ENCODE results near the gene EZH2. TPM values are rescaled to one million over a fixed set of nuclear protein-coding genes. Genes with fewer than 3 reads are reported as not detected.

Gene EZH2
- total and polyA plus RNA-seq, 4 donors, result 0.75 to 4.1 (median 1.3) TPM

DNA sequence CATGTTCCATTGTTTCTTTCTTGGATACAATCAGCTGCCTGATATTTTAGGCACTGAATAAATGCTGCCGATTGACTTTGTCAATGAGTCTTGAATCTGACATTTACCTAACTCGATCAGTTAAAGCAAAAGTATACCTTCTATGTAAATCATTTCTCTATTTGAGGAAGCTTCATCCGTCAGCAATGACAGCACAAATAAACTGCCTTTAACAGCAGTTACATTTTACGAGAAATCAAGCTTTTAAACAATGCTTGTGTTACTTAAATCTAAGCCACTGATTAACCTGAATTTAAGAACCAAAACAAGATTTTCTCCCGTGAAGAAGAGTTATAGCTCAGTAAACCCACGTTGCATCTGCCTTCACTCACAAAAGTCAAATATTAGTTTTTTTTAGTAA is 114.1 kb downstream of the EZH2 start:
- intact Hi-C loops (cut with DNase I), result no loop called here
- Histone ChIP-seq H3K4me3 (ENCODE audit: low read length in 2 of 2) (no peak overlapping the region), H3K4me1 (ENCODE audit: control insufficient read depth in 1 of 2, insufficient read depth in 2 of 2, low read length in 2 of 2) (no peaks in the 10 kb centered on the region), H3K9me3 (ENCODE audit: control insufficient read depth, low read length) (no peaks in the 10 kb centered on the region), H3K27ac (ENCODE audit: low read depth in 1 of 2, low read length in 2 of 2) (no peak overlapping the region), H3K27me3 (ENCODE audit: control insufficient read depth in 1 of 2, insufficient read depth in 2 of 2, low read length in 1 of 2) (no peaks in the 10 kb centered on the region), H3K36me3 (ENCODE audit: control insufficient read depth in 1 of 2, insufficient read depth in 2 of 2, low read length in 1 of 2) (peaks cover 5% of the 10 kb centered on the region in 2 donors)
- DNase-seq (no peak), ATAC-seq (ENCODE audit: low FRiP score) (no peak)
- WGBS, 2 donors, result 82 to 84% methylated on average over 6 of the region's 6 CpGs

DNA sequence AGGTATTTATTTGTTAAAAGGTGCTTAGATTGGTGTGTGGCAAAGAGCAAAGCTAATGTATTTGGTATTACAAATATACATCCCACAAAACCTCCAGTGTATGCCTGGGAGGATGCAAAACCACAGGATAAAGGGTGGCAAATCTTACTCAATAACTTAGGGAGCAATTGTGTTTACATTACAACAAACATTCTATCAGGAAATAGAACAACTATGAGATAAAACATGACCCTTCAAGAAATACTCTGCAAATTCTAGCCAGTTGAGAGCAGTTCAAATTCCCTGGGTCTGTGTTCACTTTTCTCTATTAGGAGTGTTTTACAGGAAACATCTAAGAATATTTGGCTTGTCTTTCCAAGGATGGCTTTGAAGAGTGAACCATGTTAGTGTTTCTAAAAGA is 120.5 kb downstream of the EZH2 start:
- DNase-seq (no peak), ATAC-seq (ENCODE audit: low FRiP score) (no peak)
- no peaks in the 10 kb centered on the region for H3K4me1 ChIP-seq (ENCODE audit: control insufficient read depth in 1 of 2, insufficient read depth in 2 of 2, low read length in 2 of 2)
- intact Hi-C loops (cut with DNase I), result no loop called here
- no peaks in the 10 kb centered on the region for H3K9me3 ChIP-seq (ENCODE audit: control insufficient read depth, low read length)
- H3K36me3 ChIP-seq (ENCODE audit: control insufficient read depth in 1 of 2, insufficient read depth in 2 of 2, low read length in 1 of 2), result peaks cover 6 to 7% of the 10 kb centered on the region in 2 donors
- no peak overlapping the region for H3K27ac ChIP-seq (ENCODE audit: low read depth in 1 of 2, low read length in 2 of 2)
- no peak overlapping the region for H3K4me3 ChIP-seq (ENCODE audit: low read length in 2 of 2)
- no peaks in the 10 kb centered on the region for H3K27me3 ChIP-seq (ENCODE audit: control insufficient read depth in 1 of 2, insufficient read depth in 2 of 2, low read length in 1 of 2)

DNA sequence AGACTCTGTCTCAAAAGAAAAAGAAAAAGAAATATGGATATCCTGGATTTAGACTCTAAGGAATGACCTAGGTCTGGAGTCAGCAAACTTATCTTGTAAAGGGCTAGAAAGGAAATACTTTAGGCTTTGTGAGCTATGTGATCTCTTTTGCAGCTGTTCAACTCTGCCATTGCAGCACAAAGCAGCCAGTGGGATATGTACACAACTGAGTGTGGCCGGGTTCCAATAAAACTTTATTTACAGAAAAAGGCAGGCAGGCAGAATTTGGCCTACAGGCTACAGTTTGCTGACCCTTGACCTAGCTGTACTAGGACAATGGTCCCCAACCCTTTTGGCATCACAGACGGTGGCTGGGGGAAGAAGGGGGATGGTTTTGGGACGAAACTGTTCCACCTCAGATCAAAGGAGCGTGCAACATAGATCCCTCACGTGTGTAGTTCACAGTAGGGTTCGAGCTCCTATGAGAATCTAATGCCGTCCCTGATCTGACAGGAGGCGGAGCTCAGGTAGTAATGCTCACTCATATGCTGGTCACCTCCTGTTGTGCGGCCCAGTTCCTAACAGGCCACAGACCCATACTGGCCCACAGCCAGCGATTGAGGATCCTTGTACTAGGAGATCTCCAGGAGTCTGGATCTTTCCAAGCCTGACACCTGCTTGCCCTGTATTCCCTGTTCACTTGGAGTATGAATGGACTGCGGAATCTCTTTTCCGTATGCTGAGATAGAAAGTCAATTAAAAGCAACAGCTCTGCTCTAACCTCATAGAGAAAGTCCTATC is 122.4 kb downstream of the EZH2 start:
- no peak overlapping the region for H3K4me3 ChIP-seq (ENCODE audit: low read length in 2 of 2)
- ATAC-seq (ENCODE audit: low FRiP score) (no peak), DNase-seq (no peak)
- H3K36me3 ChIP-seq (ENCODE audit: control insufficient read depth in 1 of 2, insufficient read depth in 2 of 2, low read length in 1 of 2), result peaks cover 7 to 10% of the 10 kb centered on the region in 2 donors
- WGBS, 2 donors, result 95 to 97% methylated on average over 12 of the region's 12 CpGs
- H3K27me3 ChIP-seq (ENCODE audit: control insufficient read depth in 1 of 2, insufficient read depth in 2 of 2, low read length in 1 of 2), result no peaks in the 10 kb centered on the region
- no peaks in the 10 kb centered on the region for H3K4me1 ChIP-seq (ENCODE audit: control insufficient read depth in 1 of 2, insufficient read depth in 2 of 2, low read length in 2 of 2)
- H3K9me3 ChIP-seq (ENCODE audit: control insufficient read depth, low read length), result no peaks in the 10 kb centered on the region
- intact Hi-C loops (cut with DNase I), result no loop called here
- H3K27ac ChIP-seq (ENCODE audit: low read depth in 1 of 2, low read length in 2 of 2), result no peak overlapping the region

Other genes with a start within 250 kb of the EZH2 start
- 10 to 100 TPM; 43.8 to 49.7 TPM for gene CUL1, start 185.4 kb downstream of the EZH2 start, total RNA-seq
- 10 to 100 TPM; 24.5 to 34.5 TPM for gene CUL1, start 185.4 kb downstream of the EZH2 start, polyA plus RNA-seq
- gene PDIA4, start 144.2 kb upstream of the EZH2 start, total RNA-seq, result 10 to 100 TPM; 80.0 to 86.0 TPM
- gene PDIA4, start 144.2 kb upstream of the EZH2 start, polyA plus RNA-seq, result 10 to 100 TPM; 24.4 to 47.7 TPM
- gene ZNF786, start 206.4 kb upstream of the EZH2 start, total RNA-seq, result 1 to 10 TPM; 4.3 to 6.4 TPM
- gene ZNF786, start 206.4 kb upstream of the EZH2 start, polyA plus RNA-seq, result 1 to 10 TPM in 1 of 2 donors, under 1 TPM in 1; 0.63 to 3.4 TPM
- 1 to 10 TPM; 1.0 to 1.3 TPM for gene ZNF425, start 242.0 kb upstream of the EZH2 start, total RNA-seq
- gene ZNF425, start 242.0 kb upstream of the EZH2 start, polyA plus RNA-seq, result 1 to 10 TPM; 1.9 to 2.1 TPM